Measurements from ENCODE around the gene STKLD1.

GRCh38 chr9:133331641-133332380 is 44.4 kb upstream of the STKLD1 start:
- TF ChIP-seq CTCF (conservative IDR thresholded peaks at IDR 0.05 in 1 of 2, IDR thresholded peaks at IDR 0.05 in 1 of 2; ENCODE audit: extremely low read depth in 1 of 2, insufficient read depth in 1 of 2, low read depth in 1 of 2, low read length in 2 of 2) = no peak
- no peak for TF ChIP-seq EZH2 (IDR thresholded peaks at IDR 0.05; ENCODE audit: borderline replicate concordance, low read length)

All from mammary epithelial cell (primary cell).